Neural progenitor cell (in vitro differentiated cells): ENCODE measurements around the gene MPO. TPM values are rescaled to one million over a fixed set of nuclear protein-coding genes. Genes with fewer than 3 reads are reported as not detected.

ENCODE experiments used
- DNase-seq: peaks from one replicate; pipeline ENCODE4 v3.0.0-alpha.2; 2016; ENCODE audit warnings: low spot score
- H2AFZ ChIP-seq: fragments of 200-600 bp; sonication (generic); replicated peaks from 2 replicates; pipeline ENCODE4 v1.6.1; 2016; ENCODE audit warnings: antibody characterized with exemption
- H3F3A ChIP-seq: fragments of 200-600 bp; sonication (generic); 2 replicates; pipeline ENCODE4 v1.6.1; 2016; ENCODE audit warnings: antibody characterized with exemption, low read depth
- H3K27ac ChIP-seq: fragments of 200-600 bp; sonication (generic); 2 replicates; pipeline ENCODE4 v1.5.1; 2016; ENCODE audit warnings: mild to moderate bottlenecking
- H3K27me3 ChIP-seq: fragments of 200-600 bp; sonication (generic); 2 replicates; pipeline ENCODE4 v1.6.1; 2016; ENCODE audit warnings: mild to moderate bottlenecking, moderate library complexity
- H3K36me3 ChIP-seq: fragments of 200-600 bp; sonication (generic); 2 replicates; pipeline ENCODE4 v1.5.1; 2016
- H3K4me1 ChIP-seq: fragments of 200-600 bp; sonication (generic); 2 replicates; pipeline ENCODE4 v1.6.1; 2016; ENCODE audit warnings: mixed run types
- H3K4me2 ChIP-seq: fragments of 200-600 bp; sonication (generic); 2 replicates; pipeline ENCODE4 v1.6.1; 2016
- H3K4me3 ChIP-seq: fragments of 200-600 bp; sonication (generic); 2 replicates; pipeline ENCODE4 v1.5.1; 2016
- H3K79me2 ChIP-seq: fragments of 200-600 bp; sonication (generic); 2 replicates; pipeline ENCODE4 v1.6.1; 2016; ENCODE audit warnings: low read depth
- H3K9ac ChIP-seq: fragments of 200-600 bp; sonication (generic); 2 replicates; pipeline ENCODE4 v1.6.1; 2016
- H3K9me3 ChIP-seq: fragments of 200-600 bp; sonication (generic); 2 replicates; pipeline ENCODE4 v1.5.1; 2016; ENCODE audit warnings: low read depth
- H4K20me1 ChIP-seq: fragments of 200-600 bp; sonication (generic); 2 replicates; pipeline ENCODE4 v1.6.1; 2016; ENCODE audit warnings: low read depth
- H3K27ac Mint-ChIP-seq: 3 replicates; pipeline ENCODE4 v1.8.0; 2021; ENCODE audit warnings: mixed read lengths
- H3K27me3 Mint-ChIP-seq: 2 replicates; pipeline ENCODE4 v1.8.0; 2022; ENCODE audit warnings: low read depth, mild to moderate bottlenecking, inconsistent platforms, moderate library complexity, mixed read lengths; ENCODE audit not compliant: insufficient read depth
- H3K36me3 Mint-ChIP-seq: 3 replicates; pipeline ENCODE4 v1.8.0; 2021; ENCODE audit warnings: mixed read lengths
- H3K4me1 Mint-ChIP-seq: 3 replicates; pipeline ENCODE4 v1.8.0; 2021; ENCODE audit warnings: mixed read lengths
- H3K4me3 Mint-ChIP-seq: 3 replicates; pipeline ENCODE4 v1.8.0; 2021; ENCODE audit warnings: mild to moderate bottlenecking, moderate library complexity, mixed read lengths
- H3K9me3 Mint-ChIP-seq: 3 replicates; pipeline ENCODE4 v1.8.0; 2020; ENCODE audit warnings: mixed read lengths
- EZH2 ChIP-seq: fragments of 200-600 bp; sonication (generic); IDR thresholded peaks from 2 replicates; pipeline ENCODE4 v1.6.1; 2017; ENCODE audit warnings: antibody characterized with exemption, mild to moderate bottlenecking, moderate library complexity
- EZH2phosphoT487 ChIP-seq: fragments of 200-600 bp; sonication (generic); IDR thresholded peaks from 2 replicates; pipeline ENCODE4 v1.6.1; 2017; ENCODE audit warnings: antibody characterized with exemption
- total RNA-seq: library from RNA; depleted of rRNA; stranded (reverse); fragments of >200 nt; gene quantifications from 2 replicates; pipeline ENCODE4 v1.2.3, GENCODE V29; 2015; ENCODE audit warnings: low replicate concordance
- TF ChIP-seq, protein P1 (sequence below): fragments of 200-600 bp; sonication (generic); IDR thresholded peaks from 2 replicates; pipeline ENCODE4 v1.5.1; 2017; ENCODE audit warnings: antibody characterized with exemption, mild to moderate bottlenecking

MPO gene
- total RNA-seq, 1 donor from 2014 or later, result not detected

GRCh38 chr17:58303971-58304749, 23.4 kb upstream of the MPO start:
- Histone ChIP-seq H3K27me3 (no peaks in the 10 kb centered on the region), H3K4me2 (no peak overlapping the region), H4K20me1 (no peaks in the 10 kb centered on the region), H3K27ac (no peak overlapping the region), H3F3A (no peaks in the 10 kb centered on the region), H3K9ac (no peak overlapping the region), H2AFZ (peak overlapping the region; percentile 59), H3K4me3 (no peak overlapping the region), H3K36me3 (no peaks in the 10 kb centered on the region), H3K79me2 (no peaks in the 10 kb centered on the region), H3K4me1 (no peaks in the 10 kb centered on the region), H3K9me3 (no peaks in the 10 kb centered on the region)
- DNase-seq, result peak; percentile 67
- Mint-ChIP-seq H3K4me1 (peaks cover 18% of the 10 kb centered on the region), H3K9me3 (no peaks in the 10 kb centered on the region), H3K4me3 (no peak overlapping the region), H3K36me3 (no peaks in the 10 kb centered on the region), H3K27me3 (peaks cover 9% of the 10 kb centered on the region), H3K27ac (no peak overlapping the region)
- TF ChIP-seq, protein P1, sequence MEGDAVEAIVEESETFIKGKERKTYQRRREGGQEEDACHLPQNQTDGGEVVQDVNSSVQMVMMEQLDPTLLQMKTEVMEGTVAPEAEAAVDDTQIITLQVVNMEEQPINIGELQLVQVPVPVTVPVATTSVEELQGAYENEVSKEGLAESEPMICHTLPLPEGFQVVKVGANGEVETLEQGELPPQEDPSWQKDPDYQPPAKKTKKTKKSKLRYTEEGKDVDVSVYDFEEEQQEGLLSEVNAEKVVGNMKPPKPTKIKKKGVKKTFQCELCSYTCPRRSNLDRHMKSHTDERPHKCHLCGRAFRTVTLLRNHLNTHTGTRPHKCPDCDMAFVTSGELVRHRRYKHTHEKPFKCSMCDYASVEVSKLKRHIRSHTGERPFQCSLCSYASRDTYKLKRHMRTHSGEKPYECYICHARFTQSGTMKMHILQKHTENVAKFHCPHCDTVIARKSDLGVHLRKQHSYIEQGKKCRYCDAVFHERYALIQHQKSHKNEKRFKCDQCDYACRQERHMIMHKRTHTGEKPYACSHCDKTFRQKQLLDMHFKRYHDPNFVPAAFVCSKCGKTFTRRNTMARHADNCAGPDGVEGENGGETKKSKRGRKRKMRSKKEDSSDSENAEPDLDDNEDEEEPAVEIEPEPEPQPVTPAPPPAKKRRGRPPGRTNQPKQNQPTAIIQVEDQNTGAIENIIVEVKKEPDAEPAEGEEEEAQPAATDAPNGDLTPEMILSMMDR, result peak; percentile 73
- TF ChIP-seq EZH2 (no peak), EZH2phosphoT487 (no peak)

DNA sequence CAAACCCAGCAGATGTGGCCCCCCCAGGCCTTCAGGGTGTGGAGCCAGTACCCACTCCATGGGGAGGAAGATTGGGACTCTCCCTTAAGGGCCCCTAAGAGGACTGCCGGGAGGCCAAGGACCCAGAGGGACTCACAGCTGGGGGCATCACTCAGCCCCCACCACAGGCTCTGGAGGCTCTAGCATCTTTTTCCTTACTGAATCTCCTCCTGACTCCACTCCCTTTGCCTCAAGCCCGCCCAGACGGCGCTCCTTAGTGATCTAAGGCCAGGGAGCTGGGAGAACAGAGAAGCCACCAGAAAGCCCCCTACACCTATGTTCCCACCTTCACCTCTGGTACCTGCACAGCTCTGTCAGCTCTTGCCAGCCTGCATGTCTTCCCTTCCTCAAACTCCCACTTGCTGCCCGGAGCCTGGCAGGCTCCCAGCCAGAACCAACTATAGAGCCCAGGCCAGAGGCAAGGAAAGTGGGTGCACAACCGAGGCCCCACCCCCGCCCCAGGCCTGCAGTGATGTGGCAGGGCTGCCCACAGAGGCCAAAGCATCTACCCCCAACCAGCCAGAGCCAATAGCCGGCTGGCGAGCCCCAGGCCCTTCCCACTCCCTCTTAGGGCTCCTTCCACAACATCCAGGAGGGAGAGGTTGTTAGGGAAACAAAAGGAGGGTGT, 22.3 kb upstream of the MPO start:
- H3K27me3 ChIP-seq, result no peaks in the 10 kb centered on the region
- no peak overlapping the region for H2AFZ ChIP-seq
- Mint-ChIP-seq H3K4me1 (peaks cover 15% of the 10 kb centered on the region), H3K27ac (no peak overlapping the region), H3K9me3 (peaks cover 1% of the 10 kb centered on the region), H3K27me3 (peaks cover 7% of the 10 kb centered on the region), H3K36me3 (no peaks in the 10 kb centered on the region), H3K4me3 (no peak overlapping the region)
- no peaks in the 10 kb centered on the region for H3K79me2 ChIP-seq
- no peak overlapping the region for H3K9ac ChIP-seq
- no peaks in the 10 kb centered on the region for H4K20me1 ChIP-seq
- no peaks in the 10 kb centered on the region for H3K9me3 ChIP-seq
- no peak overlapping the region for H3K4me2 ChIP-seq
- H3K4me3 ChIP-seq, result no peak overlapping the region
- H3K27ac ChIP-seq, result no peak overlapping the region
- TF ChIP-seq EZH2, result no peak
- TF ChIP-seq EZH2phosphoT487, result no peak
- TF ChIP-seq, protein P1, result no peak
- DNase-seq, result no peak
- H3K36me3 ChIP-seq, result no peaks in the 10 kb centered on the region
- no peaks in the 10 kb centered on the region for H3K4me1 ChIP-seq
- no peaks in the 10 kb centered on the region for H3F3A ChIP-seq

DNA sequence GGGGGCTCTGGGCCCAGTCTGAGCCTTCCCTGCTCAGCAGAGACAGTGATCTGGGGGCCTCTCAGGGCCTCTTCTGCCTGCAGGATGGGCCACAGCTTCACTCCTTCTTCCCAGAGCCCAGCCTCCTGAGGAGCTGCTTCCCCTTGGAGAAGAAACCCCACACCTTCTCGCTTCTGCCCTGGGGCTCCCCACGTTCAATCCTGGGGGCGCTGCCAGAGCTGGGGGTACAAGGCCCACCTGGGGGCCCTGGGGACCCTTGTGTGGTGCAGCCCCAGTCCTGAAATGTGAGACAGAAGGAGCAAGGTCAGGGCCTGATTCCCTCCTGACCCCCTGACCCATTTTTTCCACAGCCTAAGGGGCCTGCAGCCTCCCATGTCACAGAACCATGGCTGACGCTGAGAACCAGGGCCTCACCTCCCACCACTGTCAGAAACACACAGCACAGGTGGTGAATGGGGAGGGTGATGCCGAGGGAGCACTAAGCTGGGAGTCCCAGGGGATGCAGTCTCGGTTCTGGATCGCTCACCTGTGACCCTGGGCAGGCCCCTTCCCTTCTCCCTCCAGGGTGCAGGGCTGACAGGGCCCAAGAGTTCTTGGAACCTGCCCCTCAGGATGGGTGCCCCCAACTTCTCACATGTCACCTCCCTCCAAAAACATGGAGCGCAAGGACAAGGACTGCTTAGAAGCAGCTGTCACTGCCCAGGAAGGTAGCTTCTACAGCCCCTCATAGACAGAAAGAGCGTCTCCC, 21.6 kb upstream of the MPO start:
- Mint-ChIP-seq H3K9me3 (peaks cover 3% of the 10 kb centered on the region), H3K27ac (no peak overlapping the region), H3K4me3 (no peak overlapping the region), H3K4me1 (peaks cover 13% of the 10 kb centered on the region), H3K27me3 (peaks cover 5% of the 10 kb centered on the region), H3K36me3 (no peaks in the 10 kb centered on the region)
- Histone ChIP-seq H3K79me2 (no peaks in the 10 kb centered on the region), H3K4me3 (no peak overlapping the region), H3K27ac (no peak overlapping the region), H3K27me3 (no peaks in the 10 kb centered on the region), H3K4me2 (no peak overlapping the region), H3K9me3 (no peaks in the 10 kb centered on the region), H3K36me3 (no peaks in the 10 kb centered on the region), H3K4me1 (no peaks in the 10 kb centered on the region), H2AFZ (no peak overlapping the region), H3F3A (no peaks in the 10 kb centered on the region), H3K9ac (no peak overlapping the region), H4K20me1 (no peaks in the 10 kb centered on the region)
- no peak for DNase-seq
- no peak for TF ChIP-seq EZH2
- TF ChIP-seq EZH2phosphoT487, result no peak
- TF ChIP-seq, protein P1, result no peak
